KG1 (cell line): Measurements from ENCODE around the gene PLAC8.
"Not testable (repeated sequence)": the region's sequence is repeated elsewhere in the genome, so short reads cannot be mapped to it uniquely, and the experiment has no call there.

Source experiments
- DNase-seq: peaks from one replicate; lab custom pipeline; 2025; lab: John Stamatoyannopoulos, UW

PLAC8 gene

GRCh38 chr4:83114576-83114975, at the start of gene PLAC8:
PLAC8 (minus strand) TSS chr4:83114729; CDS start chr4:83107921, 6,808 bp downstream.
- DNase-seq = peak; percentile 67

GRCh38 chr4:83153417-83153816, 38.9 kb upstream of the PLAC8 start:
- no peak for DNase-seq

GRCh38 chr4:83152746-83153145, 38.2 kb upstream of the PLAC8 start:
- DNase-seq = no peak

- DNase-seq = no peak
These were observed 37.1 kb upstream of the PLAC8 start for GRCh38 chr4:83151651-83152050.

- DNase-seq = no peak
These were observed 36.3 kb upstream of the PLAC8 start for GRCh38 chr4:83150653-83151330.

- no peak for DNase-seq
These were observed 35.5 kb upstream of the PLAC8 start for GRCh38 chr4:83149865-83150652.

- DNase-seq = no peak
These were observed 32.3 kb upstream of the PLAC8 start for GRCh38 chr4:83146841-83147240.

GRCh38 chr4:83145776-83146175, 31.2 kb upstream of the PLAC8 start:
- not testable (repeated sequence) for DNase-seq

GRCh38 chr4:83139514-83140156, 25.1 kb upstream of the PLAC8 start:
- DNase-seq = no peak

- DNase-seq = no peak
These were observed 24.4 kb upstream of the PLAC8 start for GRCh38 chr4:83138946-83139345.

- no peak for DNase-seq
These were observed 17.5 kb upstream of the PLAC8 start for GRCh38 chr4:83132065-83132464.

GRCh38 chr4:83129264-83129663, 14.7 kb upstream of the PLAC8 start:
- DNase-seq = no peak

- DNase-seq = no peak
These were observed 13.9 kb upstream of the PLAC8 start for GRCh38 chr4:83128240-83128929.

- DNase-seq = no peak
These were observed 11.2 kb upstream of the PLAC8 start for GRCh38 chr4:83125738-83126141.

- DNase-seq = peak; percentile 36
These were observed 9.7 kb upstream of the PLAC8 start for GRCh38 chr4:83124111-83124780.

GRCh38 chr4:83121246-83121645, 6.7 kb upstream of the PLAC8 start:
- no peak for DNase-seq

GRCh38 chr4:83118869-83119268, 4.3 kb upstream of the PLAC8 start:
- no peak for DNase-seq

- no peak for DNase-seq
These were observed 1.2 kb upstream of the PLAC8 start for GRCh38 chr4:83115656-83116285.

- no peak for DNase-seq
These were observed 471 bp upstream of the PLAC8 start for GRCh38 chr4:83115000-83115399.

- no peak for DNase-seq
These were observed 1.1 kb downstream of the PLAC8 start for GRCh38 chr4:83113429-83113786.

GRCh38 chr4:83112678-83113428, 1.7 kb downstream of the PLAC8 start:
- DNase-seq = peak; percentile 74
